C4-2B (cell line): ENCODE data around the gene MINDY4.

Source experiments
- ZFX ChIP-seq: fragments of 450-650 bp; IDR thresholded peaks from 2 replicates; pipeline ENCODE4 v1.6.1; 2017
- TF ChIP-seq, protein P1 (sequence below): fragments of 450-650 bp; conservative IDR thresholded peaks from 2 replicates; pipeline ENCODE4 v1.5.1; 2017; ENCODE audit warnings: mild to moderate bottlenecking

DNA sequence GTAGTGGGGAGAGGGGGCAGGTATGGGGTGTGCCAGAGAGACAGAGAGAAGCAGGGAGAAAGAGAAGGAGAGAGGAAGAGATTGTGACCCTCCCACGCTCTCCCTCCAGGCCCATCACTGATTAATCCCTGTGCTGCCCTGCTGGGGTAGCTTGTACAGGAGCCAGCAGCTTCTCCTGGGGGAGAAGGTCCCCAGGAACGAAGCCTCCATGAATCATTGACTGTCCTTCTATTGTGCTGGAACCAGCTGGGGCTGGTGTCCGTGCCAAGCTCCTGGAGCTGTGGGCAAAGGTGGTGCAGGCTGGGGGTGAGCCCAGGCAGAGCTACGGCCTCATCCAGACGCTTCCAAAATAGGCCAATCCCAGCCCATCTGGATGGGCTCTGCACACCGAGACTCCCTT lies 161.3 kb downstream of the MINDY4 start:
- TF ChIP-seq, protein P1, sequence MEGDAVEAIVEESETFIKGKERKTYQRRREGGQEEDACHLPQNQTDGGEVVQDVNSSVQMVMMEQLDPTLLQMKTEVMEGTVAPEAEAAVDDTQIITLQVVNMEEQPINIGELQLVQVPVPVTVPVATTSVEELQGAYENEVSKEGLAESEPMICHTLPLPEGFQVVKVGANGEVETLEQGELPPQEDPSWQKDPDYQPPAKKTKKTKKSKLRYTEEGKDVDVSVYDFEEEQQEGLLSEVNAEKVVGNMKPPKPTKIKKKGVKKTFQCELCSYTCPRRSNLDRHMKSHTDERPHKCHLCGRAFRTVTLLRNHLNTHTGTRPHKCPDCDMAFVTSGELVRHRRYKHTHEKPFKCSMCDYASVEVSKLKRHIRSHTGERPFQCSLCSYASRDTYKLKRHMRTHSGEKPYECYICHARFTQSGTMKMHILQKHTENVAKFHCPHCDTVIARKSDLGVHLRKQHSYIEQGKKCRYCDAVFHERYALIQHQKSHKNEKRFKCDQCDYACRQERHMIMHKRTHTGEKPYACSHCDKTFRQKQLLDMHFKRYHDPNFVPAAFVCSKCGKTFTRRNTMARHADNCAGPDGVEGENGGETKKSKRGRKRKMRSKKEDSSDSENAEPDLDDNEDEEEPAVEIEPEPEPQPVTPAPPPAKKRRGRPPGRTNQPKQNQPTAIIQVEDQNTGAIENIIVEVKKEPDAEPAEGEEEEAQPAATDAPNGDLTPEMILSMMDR = no peak
- no peak for TF ChIP-seq ZFX
